SK-N-SH (cell line): ENCODE data around the gene ID1.

Source experiments
- EZH2phosphoT487 ChIP-seq: fragments of 200-600 bp; sonication (generic); IDR thresholded peaks from 2 replicates; pipeline ENCODE4 v1.6.1; 2017; ENCODE audit warnings: low read depth, mixed run types, mild to moderate bottlenecking, antibody characterized with exemption, moderate library complexity, borderline replicate concordance
- MEF2A ChIP-seq: IDR thresholded peaks from 2 replicates; pipeline ENCODE4 v1.4.0; 2012; ENCODE audit warnings: low read depth, borderline replicate concordance
- TEAD4 ChIP-seq: IDR thresholded peaks from 2 replicates; pipeline ENCODE4 v1.4.0; 2012; ENCODE audit warnings: mild to moderate bottlenecking, borderline replicate concordance; ENCODE audit not compliant: insufficient read depth
- YY1 ChIP-seq: IDR thresholded peaks from 2 replicates; pipeline ENCODE4 v1.4.0; 2012; ENCODE audit warnings: low read depth, mild to moderate bottlenecking
- TF ChIP-seq, protein P1 (sequence below): fragments of 200-600 bp; sonication (generic); IDR thresholded peaks from 2 replicates; pipeline ENCODE4 v1.6.1; 2017; ENCODE audit warnings: antibody characterized with exemption, mild to moderate bottlenecking, moderate library complexity
- TF ChIP-seq, protein P2 (sequence below): IDR thresholded peaks from 2 replicates; pipeline ENCODE4 v1.4.0; 2012; ENCODE audit warnings: low read depth
- TF ChIP-seq, protein P3 (sequence below): fragments of 150-350 bp; IDR thresholded peaks from 2 replicates; pipeline ENCODE4 v1.6.1; 2017; ENCODE audit warnings: antibody characterized with exemption, low read length, low read depth, borderline replicate concordance

DNA sequence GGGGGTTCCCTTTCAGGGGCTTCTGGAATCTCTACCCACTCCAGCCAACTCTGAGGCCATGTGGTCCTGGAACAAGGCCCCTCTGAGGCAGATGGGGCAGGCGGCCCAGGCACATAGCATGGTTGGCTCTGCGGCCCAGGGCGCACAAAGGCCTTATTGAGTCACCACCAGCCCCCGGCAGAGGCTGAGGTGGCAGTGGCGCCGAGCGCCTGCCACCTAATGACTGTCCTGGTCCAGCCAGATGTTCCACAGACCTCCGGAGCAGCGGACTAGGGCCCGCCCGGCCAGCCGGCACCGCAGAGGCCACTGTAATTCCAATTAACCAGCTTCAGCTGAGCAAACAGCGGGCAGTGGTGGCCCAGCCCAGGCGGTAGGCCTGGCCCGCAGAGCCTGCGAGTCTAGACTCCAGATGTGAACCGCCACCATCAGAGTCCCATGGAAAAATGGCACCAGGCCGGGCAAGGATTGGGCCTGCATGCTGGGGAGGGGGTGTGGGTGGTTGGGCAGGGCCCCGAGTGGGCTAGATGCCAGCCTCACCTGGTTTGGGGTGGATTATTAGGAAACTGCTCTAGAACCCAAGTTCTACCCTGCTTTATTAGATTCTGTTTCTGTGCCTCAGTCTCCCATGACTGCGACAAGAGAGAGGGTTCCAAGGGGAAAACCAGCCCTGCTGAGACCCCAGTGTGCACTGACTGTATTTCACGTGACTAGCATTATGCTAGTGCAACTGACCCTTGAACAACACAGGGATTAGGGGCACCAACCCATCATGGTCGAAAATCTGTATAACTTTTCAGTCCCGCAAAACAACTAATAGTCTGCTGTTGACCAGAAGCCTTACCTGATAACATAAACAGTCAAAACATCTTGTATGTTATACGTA is 34.1 kb upstream of the ID1 start:
- TF ChIP-seq, protein P1, sequence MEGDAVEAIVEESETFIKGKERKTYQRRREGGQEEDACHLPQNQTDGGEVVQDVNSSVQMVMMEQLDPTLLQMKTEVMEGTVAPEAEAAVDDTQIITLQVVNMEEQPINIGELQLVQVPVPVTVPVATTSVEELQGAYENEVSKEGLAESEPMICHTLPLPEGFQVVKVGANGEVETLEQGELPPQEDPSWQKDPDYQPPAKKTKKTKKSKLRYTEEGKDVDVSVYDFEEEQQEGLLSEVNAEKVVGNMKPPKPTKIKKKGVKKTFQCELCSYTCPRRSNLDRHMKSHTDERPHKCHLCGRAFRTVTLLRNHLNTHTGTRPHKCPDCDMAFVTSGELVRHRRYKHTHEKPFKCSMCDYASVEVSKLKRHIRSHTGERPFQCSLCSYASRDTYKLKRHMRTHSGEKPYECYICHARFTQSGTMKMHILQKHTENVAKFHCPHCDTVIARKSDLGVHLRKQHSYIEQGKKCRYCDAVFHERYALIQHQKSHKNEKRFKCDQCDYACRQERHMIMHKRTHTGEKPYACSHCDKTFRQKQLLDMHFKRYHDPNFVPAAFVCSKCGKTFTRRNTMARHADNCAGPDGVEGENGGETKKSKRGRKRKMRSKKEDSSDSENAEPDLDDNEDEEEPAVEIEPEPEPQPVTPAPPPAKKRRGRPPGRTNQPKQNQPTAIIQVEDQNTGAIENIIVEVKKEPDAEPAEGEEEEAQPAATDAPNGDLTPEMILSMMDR = no peak
- TF ChIP-seq, protein P2, sequence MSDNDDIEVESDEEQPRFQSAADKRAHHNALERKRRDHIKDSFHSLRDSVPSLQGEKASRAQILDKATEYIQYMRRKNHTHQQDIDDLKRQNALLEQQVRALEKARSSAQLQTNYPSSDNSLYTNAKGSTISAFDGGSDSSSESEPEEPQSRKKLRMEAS = no peak; the same call in 1 of the 2 replicates
- TF ChIP-seq, protein P3, sequence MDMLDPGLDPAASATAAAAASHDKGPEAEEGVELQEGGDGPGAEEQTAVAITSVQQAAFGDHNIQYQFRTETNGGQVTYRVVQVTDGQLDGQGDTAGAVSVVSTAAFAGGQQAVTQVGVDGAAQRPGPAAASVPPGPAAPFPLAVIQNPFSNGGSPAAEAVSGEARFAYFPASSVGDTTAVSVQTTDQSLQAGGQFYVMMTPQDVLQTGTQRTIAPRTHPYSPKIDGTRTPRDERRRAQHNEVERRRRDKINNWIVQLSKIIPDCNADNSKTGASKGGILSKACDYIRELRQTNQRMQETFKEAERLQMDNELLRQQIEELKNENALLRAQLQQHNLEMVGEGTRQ = no peak
- TF ChIP-seq EZH2phosphoT487 (no peak), MEF2A (no peak), TEAD4 (no peak), YY1 (no peak)
